HepG2 (cell line): Measurements from ENCODE around the gene TIMM17A.

Experiments
- CREB3 ChIP-seq: sonication (generic); formaldehyde crosslinking; IDR thresholded peaks from 2 replicates; pipeline ENCODE4 v1.5.0; 2020; ENCODE audit warnings: missing genetic modification reagents
- CTCF ChIP-seq: sonication (generic); formaldehyde crosslinking; IDR thresholded peaks from 2 replicates; pipeline ENCODE4 v1.5.0; 2020; ENCODE audit warnings: mild to moderate bottlenecking, missing genetic modification reagents, moderate library complexity
- GABPA ChIP-seq, 2 experiments: IDR thresholded peaks; 2 replicates each; pipeline ENCODE4 v1.6.1; 2011 to 2016; ENCODE audit warnings: low read depth in 2 of 2, low read length in 1 of 2, missing biosample characterization in 1 of 2, missing genetic modification characterization in 1 of 2
- POLR2A ChIP-seq, 2 experiments: IDR thresholded peaks; 2 replicates each; pipeline ENCODE4 v1.6.1; 2011; ENCODE audit warnings: low read depth in 2 of 2, low read length in 2 of 2, mild to moderate bottlenecking in 1 of 2, moderate library complexity in 1 of 2; ENCODE audit not compliant: insufficient read depth in 1 of 2
- RELA ChIP-seq: sonication (generic); formaldehyde crosslinking; IDR thresholded peaks from 2 replicates; pipeline ENCODE4 v1.4.0; 2020; ENCODE audit warnings: missing genetic modification reagents
- ZBTB33 ChIP-seq: sonication (generic); formaldehyde crosslinking; IDR thresholded peaks from 2 replicates; pipeline ENCODE4 v1.4.0; 2020; ENCODE audit warnings: missing genetic modification reagents
- ZFP36L1 ChIP-seq: sonication (generic); formaldehyde crosslinking; IDR thresholded peaks from 2 replicates; pipeline ENCODE4 v1.8.0; 2022; ENCODE audit warnings: mild to moderate bottlenecking, missing genetic modification reagents, moderate library complexity
- ZNF543 ChIP-seq: sonication (generic); formaldehyde crosslinking; IDR thresholded peaks from 2 replicates; pipeline ENCODE4 v1.4.0; 2020; ENCODE audit warnings: mild to moderate bottlenecking, missing genetic modification reagents
- ZNF549 ChIP-seq: sonication (generic); formaldehyde crosslinking; IDR thresholded peaks from 2 replicates; pipeline ENCODE4 v1.5.0; 2020; ENCODE audit warnings: missing genetic modification reagents
- TF ChIP-seq, protein P1 (sequence below): sonication (generic); formaldehyde crosslinking; IDR thresholded peaks from 2 replicates; pipeline ENCODE4 v1.9.0; 2021; ENCODE audit warnings: missing genetic modification reagents, borderline replicate concordance
- TF ChIP-seq, protein P2 (sequence below): sonication (generic); formaldehyde crosslinking; IDR thresholded peaks from 2 replicates; pipeline ENCODE4 v1.5.1; 2020; ENCODE audit warnings: mild to moderate bottlenecking, missing genetic modification reagents, moderate library complexity

DNA sequence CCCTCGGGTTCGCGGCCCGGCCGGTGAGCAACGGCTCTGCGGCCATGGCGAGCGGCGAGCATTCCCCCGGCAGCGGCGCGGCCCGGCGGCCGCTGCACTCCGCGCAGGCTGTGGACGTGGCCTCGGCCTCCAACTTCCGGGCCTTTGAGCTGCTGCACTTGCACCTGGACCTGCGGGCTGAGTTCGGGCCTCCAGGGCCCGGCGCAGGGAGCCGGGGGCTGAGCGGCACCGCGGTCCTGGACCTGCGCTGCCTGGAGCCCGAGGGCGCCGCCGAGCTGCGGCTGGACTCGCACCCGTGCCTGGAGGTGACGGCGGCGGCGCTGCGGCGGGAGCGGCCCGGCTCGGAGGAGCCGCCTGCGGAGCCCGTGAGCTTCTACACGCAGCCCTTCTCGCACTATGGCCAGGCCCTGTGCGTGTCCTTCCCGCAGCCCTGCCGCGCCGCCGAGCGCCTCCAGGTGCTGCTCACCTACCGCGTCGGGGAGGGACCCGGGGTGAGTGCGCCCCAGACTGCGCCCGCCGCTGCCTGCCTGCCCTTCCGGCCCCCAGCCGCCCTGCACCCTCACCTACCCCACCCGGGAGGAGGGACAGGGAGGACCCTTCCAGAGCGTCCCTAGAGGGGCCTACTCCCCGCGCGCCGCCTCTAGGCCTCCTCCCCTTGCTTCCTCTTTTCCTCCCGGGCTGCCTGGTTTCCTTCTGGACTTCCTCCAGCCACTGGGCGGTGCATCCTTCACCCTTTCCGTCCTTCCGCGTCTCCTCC is 27.5 kb downstream of the TIMM17A start, which contains the start of gene RNPEP:
- TF ChIP-seq, protein P1, sequence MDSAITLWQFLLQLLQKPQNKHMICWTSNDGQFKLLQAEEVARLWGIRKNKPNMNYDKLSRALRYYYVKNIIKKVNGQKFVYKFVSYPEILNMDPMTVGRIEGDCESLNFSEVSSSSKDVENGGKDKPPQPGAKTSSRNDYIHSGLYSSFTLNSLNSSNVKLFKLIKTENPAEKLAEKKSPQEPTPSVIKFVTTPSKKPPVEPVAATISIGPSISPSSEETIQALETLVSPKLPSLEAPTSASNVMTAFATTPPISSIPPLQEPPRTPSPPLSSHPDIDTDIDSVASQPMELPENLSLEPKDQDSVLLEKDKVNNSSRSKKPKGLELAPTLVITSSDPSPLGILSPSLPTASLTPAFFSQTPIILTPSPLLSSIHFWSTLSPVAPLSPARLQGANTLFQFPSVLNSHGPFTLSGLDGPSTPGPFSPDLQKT (CRISPR knock-in tag), result no peak
- TF ChIP-seq CTCF (CRISPR knock-in tag) (peak; percentile 39; the same call in 1 of the 2 replicates), ZNF549 (CRISPR knock-in tag) (no peak), ZNF543 (CRISPR knock-in tag) (0 out of 2 replicates have a peak, but pooled peaks have one; percentile 63), ZFP36L1 (CRISPR knock-in tag) (peak; percentile 35; the same call in 1 of the 2 replicates), ZBTB33 (CRISPR knock-in tag) (no peak), GABPA (IDR thresholded peaks at IDR 0.05; ENCODE audit: low read depth, low read length) (peak; percentile 63), GABPA (CRISPR knock-in tag; IDR thresholded peaks at IDR 0.05; ENCODE audit: low read depth) (peak; percentile 73), CREB3 (CRISPR knock-in tag) (0 out of 2 replicates have a peak, but pooled peaks have one; percentile 72), POLR2A (IDR thresholded peaks at IDR 0.05; ENCODE audit: insufficient read depth in 1 of 2, low read depth in 2 of 2, low read length in 2 of 2) (peak; percentile 78 to 86), RELA (CRISPR knock-in tag) (no peak)
- TF ChIP-seq, protein P2, sequence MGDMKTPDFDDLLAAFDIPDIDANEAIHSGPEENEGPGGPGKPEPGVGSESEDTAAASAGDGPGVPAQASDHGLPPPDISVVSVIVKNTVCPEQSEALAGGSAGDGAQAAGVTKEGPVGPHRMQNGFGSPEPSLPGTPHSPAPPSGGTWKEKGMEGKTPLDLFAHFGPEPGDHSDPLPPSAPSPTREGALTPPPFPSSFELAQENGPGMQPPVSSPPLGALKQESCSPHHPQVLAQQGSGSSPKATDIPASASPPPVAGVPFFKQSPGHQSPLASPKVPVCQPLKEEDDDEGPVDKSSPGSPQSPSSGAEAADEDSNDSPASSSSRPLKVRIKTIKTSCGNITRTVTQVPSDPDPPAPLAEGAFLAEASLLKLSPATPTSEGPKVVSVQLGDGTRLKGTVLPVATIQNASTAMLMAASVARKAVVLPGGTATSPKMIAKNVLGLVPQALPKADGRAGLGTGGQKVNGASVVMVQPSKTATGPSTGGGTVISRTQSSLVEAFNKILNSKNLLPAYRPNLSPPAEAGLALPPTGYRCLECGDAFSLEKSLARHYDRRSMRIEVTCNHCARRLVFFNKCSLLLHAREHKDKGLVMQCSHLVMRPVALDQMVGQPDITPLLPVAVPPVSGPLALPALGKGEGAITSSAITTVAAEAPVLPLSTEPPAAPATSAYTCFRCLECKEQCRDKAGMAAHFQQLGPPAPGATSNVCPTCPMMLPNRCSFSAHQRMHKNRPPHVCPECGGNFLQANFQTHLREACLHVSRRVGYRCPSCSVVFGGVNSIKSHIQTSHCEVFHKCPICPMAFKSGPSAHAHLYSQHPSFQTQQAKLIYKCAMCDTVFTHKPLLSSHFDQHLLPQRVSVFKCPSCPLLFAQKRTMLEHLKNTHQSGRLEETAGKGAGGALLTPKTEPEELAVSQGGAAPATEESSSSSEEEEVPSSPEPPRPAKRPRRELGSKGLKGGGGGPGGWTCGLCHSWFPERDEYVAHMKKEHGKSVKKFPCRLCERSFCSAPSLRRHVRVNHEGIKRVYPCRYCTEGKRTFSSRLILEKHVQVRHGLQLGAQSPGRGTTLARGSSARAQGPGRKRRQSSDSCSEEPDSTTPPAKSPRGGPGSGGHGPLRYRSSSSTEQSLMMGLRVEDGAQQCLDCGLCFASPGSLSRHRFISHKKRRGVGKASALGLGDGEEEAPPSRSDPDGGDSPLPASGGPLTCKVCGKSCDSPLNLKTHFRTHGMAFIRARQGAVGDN (CRISPR knock-in tag), result peak; percentile 81
